Measurements from ENCODE around the gene TRIM44. TPM values are rescaled to one million over a fixed set of nuclear protein-coding genes. Genes with fewer than 3 reads are reported as not detected.
"Not testable (repeated sequence)": the region's sequence is repeated elsewhere in the genome, so short reads cannot be mapped to it uniquely, and the experiment has no call there.

Gene TRIM44
- total RNA-seq, 1 donor from 2014 or later: 9.7 TPM

GRCh38 chr11:35761899-35762298, 99.3 kb downstream of the TRIM44 start:
- FAIRE-seq: no peak
- no peaks in the 10 kb centered on the region for H3K27me3 ChIP-seq (ENCODE audit: control insufficient read depth, insufficient read depth, low read length)
- TF ChIP-seq, protein P1, sequence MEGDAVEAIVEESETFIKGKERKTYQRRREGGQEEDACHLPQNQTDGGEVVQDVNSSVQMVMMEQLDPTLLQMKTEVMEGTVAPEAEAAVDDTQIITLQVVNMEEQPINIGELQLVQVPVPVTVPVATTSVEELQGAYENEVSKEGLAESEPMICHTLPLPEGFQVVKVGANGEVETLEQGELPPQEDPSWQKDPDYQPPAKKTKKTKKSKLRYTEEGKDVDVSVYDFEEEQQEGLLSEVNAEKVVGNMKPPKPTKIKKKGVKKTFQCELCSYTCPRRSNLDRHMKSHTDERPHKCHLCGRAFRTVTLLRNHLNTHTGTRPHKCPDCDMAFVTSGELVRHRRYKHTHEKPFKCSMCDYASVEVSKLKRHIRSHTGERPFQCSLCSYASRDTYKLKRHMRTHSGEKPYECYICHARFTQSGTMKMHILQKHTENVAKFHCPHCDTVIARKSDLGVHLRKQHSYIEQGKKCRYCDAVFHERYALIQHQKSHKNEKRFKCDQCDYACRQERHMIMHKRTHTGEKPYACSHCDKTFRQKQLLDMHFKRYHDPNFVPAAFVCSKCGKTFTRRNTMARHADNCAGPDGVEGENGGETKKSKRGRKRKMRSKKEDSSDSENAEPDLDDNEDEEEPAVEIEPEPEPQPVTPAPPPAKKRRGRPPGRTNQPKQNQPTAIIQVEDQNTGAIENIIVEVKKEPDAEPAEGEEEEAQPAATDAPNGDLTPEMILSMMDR (IDR thresholded peaks at IDR 0.05; ENCODE audit: insufficient read depth, low read length, severe bottlenecking): no peak
- no peak overlapping the region for H3K4me3 ChIP-seq (ENCODE audit: low read depth, low read length)
- DNase-seq (ENCODE audit: low read depth): no peak
- H3K36me3 ChIP-seq (ENCODE audit: control insufficient read depth, insufficient read depth, low read length): no peaks in the 10 kb centered on the region

- FAIRE-seq: no peak
- Histone ChIP-seq H3K27me3 (ENCODE audit: control insufficient read depth, insufficient read depth, low read length) (no peaks in the 10 kb centered on the region), H3K4me3 (ENCODE audit: low read depth, low read length) (no peak overlapping the region), H3K36me3 (ENCODE audit: control insufficient read depth, insufficient read depth, low read length) (no peaks in the 10 kb centered on the region)
- TF ChIP-seq, protein P1 (IDR thresholded peaks at IDR 0.05; ENCODE audit: insufficient read depth, low read length, severe bottlenecking): no peak
- no peak for DNase-seq (ENCODE audit: low read depth)
These were observed 100.7 kb downstream of the TRIM44 start for GRCh38 chr11:35763301-35763700.

- TF ChIP-seq, protein P1 (IDR thresholded peaks at IDR 0.05; ENCODE audit: insufficient read depth, low read length, severe bottlenecking): no peak
- Histone ChIP-seq H3K27me3 (ENCODE audit: control insufficient read depth, insufficient read depth, low read length) (no peaks in the 10 kb centered on the region), H3K36me3 (ENCODE audit: control insufficient read depth, insufficient read depth, low read length) (no peaks in the 10 kb centered on the region), H3K4me3 (ENCODE audit: low read depth, low read length) (no peak overlapping the region)
- DNase-seq (ENCODE audit: low read depth): no peak
- no peak for FAIRE-seq
These were observed 101.2 kb downstream of the TRIM44 start for GRCh38 chr11:35763765-35764164.

GRCh38 chr11:35764417-35764816, 101.8 kb downstream of the TRIM44 start:
- Histone ChIP-seq H3K27me3 (ENCODE audit: control insufficient read depth, insufficient read depth, low read length) (no peaks in the 10 kb centered on the region), H3K4me3 (ENCODE audit: low read depth, low read length) (no peak overlapping the region), H3K36me3 (ENCODE audit: control insufficient read depth, insufficient read depth, low read length) (no peaks in the 10 kb centered on the region)
- TF ChIP-seq, protein P1 (IDR thresholded peaks at IDR 0.05; ENCODE audit: insufficient read depth, low read length, severe bottlenecking): no peak
- no peak for DNase-seq (ENCODE audit: low read depth)
- no peak for FAIRE-seq

- Histone ChIP-seq H3K36me3 (ENCODE audit: control insufficient read depth, insufficient read depth, low read length) (no peaks in the 10 kb centered on the region), H3K4me3 (ENCODE audit: low read depth, low read length) (no peak overlapping the region), H3K27me3 (ENCODE audit: control insufficient read depth, insufficient read depth, low read length) (no peaks in the 10 kb centered on the region)
- TF ChIP-seq, protein P1 (IDR thresholded peaks at IDR 0.05; ENCODE audit: insufficient read depth, low read length, severe bottlenecking): no peak
- FAIRE-seq (no peak), DNase-seq (ENCODE audit: low read depth) (peak; percentile 15)
These were observed 102.6 kb downstream of the TRIM44 start for GRCh38 chr11:35765211-35765610.

GRCh38 chr11:35766651-35767050, 104.1 kb downstream of the TRIM44 start:
- DNase-seq (ENCODE audit: low read depth) (no peak), FAIRE-seq (no peak)
- Histone ChIP-seq H3K36me3 (ENCODE audit: control insufficient read depth, insufficient read depth, low read length) (no peaks in the 10 kb centered on the region), H3K4me3 (ENCODE audit: low read depth, low read length) (no peak overlapping the region), H3K27me3 (ENCODE audit: control insufficient read depth, insufficient read depth, low read length) (no peaks in the 10 kb centered on the region)
- TF ChIP-seq, protein P1 (IDR thresholded peaks at IDR 0.05; ENCODE audit: insufficient read depth, low read length, severe bottlenecking): no peak

DNA sequence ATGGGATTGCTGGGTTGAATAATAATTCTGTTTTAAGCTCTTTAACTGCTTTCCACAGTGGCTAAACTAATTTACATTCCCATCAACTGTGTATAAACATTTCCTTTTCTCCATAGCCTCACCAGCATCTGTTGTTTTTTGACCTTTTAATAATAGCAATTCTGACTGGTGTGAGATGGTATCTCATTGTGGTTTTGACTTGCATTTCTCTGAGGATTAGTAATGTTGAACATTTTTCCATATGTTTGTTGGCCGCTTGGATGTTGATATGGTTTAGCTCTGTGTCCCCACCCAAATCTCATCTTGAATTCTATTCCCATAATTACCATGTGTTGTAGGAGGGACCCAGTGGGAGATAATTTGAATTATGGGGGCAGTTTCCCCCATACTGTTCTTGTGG, 107.8 kb downstream of the TRIM44 start:
- H3K4me3 ChIP-seq (ENCODE audit: low read depth, low read length); DNase-seq (ENCODE audit: low read depth); H3K36me3 ChIP-seq (ENCODE audit: control insufficient read depth, insufficient read depth, low read length); FAIRE-seq; H3K27me3 ChIP-seq (ENCODE audit: control insufficient read depth, insufficient read depth, low read length): not testable (repeated sequence)
